ENCODE data around the gene QDPR.

GRCh38 chr4:17550549-17550948 lies 38.7 kb upstream of the QDPR start:
- TF ChIP-seq, protein P1, sequence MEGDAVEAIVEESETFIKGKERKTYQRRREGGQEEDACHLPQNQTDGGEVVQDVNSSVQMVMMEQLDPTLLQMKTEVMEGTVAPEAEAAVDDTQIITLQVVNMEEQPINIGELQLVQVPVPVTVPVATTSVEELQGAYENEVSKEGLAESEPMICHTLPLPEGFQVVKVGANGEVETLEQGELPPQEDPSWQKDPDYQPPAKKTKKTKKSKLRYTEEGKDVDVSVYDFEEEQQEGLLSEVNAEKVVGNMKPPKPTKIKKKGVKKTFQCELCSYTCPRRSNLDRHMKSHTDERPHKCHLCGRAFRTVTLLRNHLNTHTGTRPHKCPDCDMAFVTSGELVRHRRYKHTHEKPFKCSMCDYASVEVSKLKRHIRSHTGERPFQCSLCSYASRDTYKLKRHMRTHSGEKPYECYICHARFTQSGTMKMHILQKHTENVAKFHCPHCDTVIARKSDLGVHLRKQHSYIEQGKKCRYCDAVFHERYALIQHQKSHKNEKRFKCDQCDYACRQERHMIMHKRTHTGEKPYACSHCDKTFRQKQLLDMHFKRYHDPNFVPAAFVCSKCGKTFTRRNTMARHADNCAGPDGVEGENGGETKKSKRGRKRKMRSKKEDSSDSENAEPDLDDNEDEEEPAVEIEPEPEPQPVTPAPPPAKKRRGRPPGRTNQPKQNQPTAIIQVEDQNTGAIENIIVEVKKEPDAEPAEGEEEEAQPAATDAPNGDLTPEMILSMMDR (IDR thresholded peaks at IDR 0.05), result no peak
- no peak for TF ChIP-seq POLR2A (IDR thresholded peaks at IDR 0.05)
